HG02970 (cell line): ENCODE measurements around the gene POLE.

Experiments used
- ATAC-seq: cut with Tn5 transposase; IDR thresholded peaks from one replicate; pipeline ENCODE4 v1.9.1; 2021; ENCODE audit warnings: mild to moderate bottlenecking, moderate library complexity, moderate number of reproducible peaks; ENCODE audit not compliant: unreplicated experiment, low FRiP score

The POLE gene

GRCh38 chr12:132633398-132633797 is 53.7 kb downstream of the POLE start:
- no peak for ATAC-seq

- ATAC-seq, result no peak
These were observed 54.5 kb downstream of the POLE start for GRCh38 chr12:132632521-132633228.

DNA sequence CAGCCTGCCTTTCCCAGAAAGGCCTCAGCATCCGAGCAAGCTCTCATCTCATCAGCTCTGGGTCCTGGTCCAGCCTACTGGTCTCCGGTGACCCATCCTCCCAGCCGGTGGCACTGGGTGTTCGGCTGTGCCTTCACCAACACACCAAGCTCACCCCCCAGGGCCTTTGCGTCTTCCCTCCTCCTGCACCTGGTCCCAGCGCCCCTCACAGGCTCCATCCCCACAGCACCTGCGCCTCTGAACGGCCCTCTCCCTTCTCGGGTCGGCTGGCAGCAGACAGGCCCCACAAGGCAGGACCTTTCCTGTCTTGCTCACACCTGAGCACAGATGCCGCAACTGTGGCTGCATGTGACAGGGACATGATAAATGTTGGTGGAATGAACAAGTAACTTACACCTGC is 55.5 kb downstream of the POLE start:
- no peak for ATAC-seq

- no peak for ATAC-seq
These were observed 56.5 kb downstream of the POLE start for GRCh38 chr12:132630672-132631071.

- ATAC-seq, result no peak
These were observed 57.8 kb downstream of the POLE start for GRCh38 chr12:132629330-132629729.

- ATAC-seq, result no peak
These were observed 61.3 kb downstream of the POLE start for GRCh38 chr12:132625731-132626430.

- ATAC-seq, result no peak
These were observed 62.1 kb downstream of the POLE start for GRCh38 chr12:132624910-132625630.

DNA sequence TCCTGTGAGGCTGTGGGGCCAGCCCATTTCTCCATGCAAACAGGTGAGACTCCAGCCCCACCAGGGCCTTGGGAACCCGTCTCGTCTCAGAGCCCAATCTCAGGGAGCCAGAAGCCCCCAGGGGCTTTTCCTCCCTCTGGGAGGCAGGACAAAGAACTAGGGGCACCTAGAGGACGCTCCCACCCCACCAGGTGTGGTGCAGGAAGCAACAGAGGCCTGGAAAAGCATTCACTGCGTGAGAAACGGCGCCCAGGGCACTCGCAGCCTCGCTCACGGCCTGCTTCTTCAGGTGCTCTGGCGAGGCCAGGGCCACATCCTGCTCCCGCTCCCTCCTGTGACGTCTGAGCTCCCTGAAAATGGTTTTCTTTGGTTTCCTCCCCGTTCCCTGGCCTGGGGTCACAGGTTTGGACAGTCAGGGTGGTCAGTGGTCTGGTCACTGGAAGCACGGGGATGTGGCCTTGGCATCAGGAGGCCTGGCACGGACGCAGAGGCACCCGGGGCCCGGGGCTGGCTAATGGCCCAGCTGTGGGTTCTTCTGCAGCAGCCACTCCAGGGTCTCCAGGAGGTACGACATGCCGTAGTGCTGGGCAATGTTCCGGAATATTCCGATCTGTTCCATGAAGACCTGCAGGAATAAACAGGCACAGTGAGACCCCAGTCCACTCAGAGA is 62.8 kb downstream of the POLE start:
- ATAC-seq, result no peak

- ATAC-seq, result no peak
These were observed 63.9 kb downstream of the POLE start for GRCh38 chr12:132623072-132623869.

- ATAC-seq, result no peak
These were observed 64.6 kb downstream of the POLE start for GRCh38 chr12:132622437-132623071.

DNA sequence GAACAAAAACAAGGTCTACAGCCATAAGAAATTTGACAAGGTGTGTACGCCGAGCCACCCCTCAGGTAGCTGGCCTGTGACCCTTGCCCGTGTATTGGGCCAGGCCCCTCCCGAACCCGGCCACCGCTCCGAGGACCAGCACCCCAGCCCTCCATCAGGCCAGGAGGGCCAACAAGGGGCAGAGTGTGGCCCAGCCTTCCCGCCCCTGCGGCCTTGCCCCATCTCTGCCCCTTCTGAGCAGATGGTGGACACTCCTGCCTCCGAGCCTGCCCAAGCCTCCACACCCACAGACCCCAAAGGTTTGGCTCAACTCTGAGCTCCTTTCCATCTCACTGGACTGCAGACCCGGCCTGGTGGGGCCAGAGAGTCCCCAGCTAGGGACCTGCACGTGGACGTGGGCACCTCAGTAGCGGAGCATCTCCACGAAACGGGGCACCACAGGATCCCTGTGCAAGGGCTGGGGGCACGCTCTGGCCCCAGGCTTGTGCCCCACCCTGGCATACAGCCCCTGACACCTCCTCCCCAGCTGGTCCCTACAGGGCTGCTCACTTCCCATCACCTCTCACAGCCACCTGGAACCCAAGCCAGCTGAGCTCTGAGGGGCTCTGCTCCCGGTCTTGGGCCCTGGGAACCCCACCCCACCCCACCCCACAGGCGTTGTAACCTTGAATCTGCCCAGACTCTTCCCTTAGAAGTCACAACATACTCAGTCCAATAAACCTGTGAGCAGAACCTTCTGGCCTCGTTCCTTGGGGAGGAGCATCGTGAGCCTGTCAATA is 65.3 kb downstream of the POLE start:
- ATAC-seq, result no peak

GRCh38 chr12:132620899-132621656 is 66.1 kb downstream of the POLE start:
- ATAC-seq, result no peak

- ATAC-seq, result no peak
These were observed 66.8 kb downstream of the POLE start for GRCh38 chr12:132620113-132620898.

- no peak for ATAC-seq
These were observed 67.6 kb downstream of the POLE start for GRCh38 chr12:132619386-132620112.

GRCh38 chr12:132619071-132619385 is 68.1 kb downstream of the POLE start:
- ATAC-seq, result no peak

GRCh38 chr12:132618683-132619043 is 68.5 kb downstream of the POLE start, which contains the start of gene P2RX2:
Gene P2RX2 (plus strand): TSS chr12:132618776. CDS start chr12:132618817, 41 bp downstream.
- ATAC-seq, result no peak
